PC-3 (cell line): Measurements from ENCODE around the gene NRAP. TPM values are rescaled to one million over a fixed set of nuclear protein-coding genes. Genes with fewer than 3 reads are reported as not detected.

Source experiments
- ATAC-seq: fragments of 200-7000 bp; cut with Tn5 transposase; 2 replicates; pipeline ENCODE4 v1.9.1; 2020; ENCODE audit warnings: mild to moderate bottlenecking, moderate library complexity
- BruUV-seq: library from RNA; stranded (reverse); fragments of 400-500 nt; replicated peaks from 2 replicates; lab custom pipeline; 2021; lab: Mats Ljungman, UMichigan
- CTCF ChIA-PET: fragments of 300-600 bp; sonication (Branson Sonifier 250); formaldehyde crosslinking; loops from one replicate; lab custom pipeline; 2022; ENCODE audit warnings: antibody characterized with exemption; lab: Charles Lee
- POLR2A ChIA-PET: fragments of 300-600 bp; sonication (Branson Sonifier 250); formaldehyde crosslinking; loops from one replicate; lab custom pipeline; 2022; ENCODE audit warnings: antibody characterized with exemption; ENCODE audit not compliant: unreplicated experiment; lab: Charles Lee
- DNase-seq: peaks from one replicate; pipeline ENCODE4 v3.0.0-alpha.2; 2015
- H2AFZ ChIP-seq: fragments of 300-600 bp; sonication (generic); 2 replicates; pipeline ENCODE4 v1.6.0; 2016; ENCODE audit warnings: antibody characterized with exemption, low read length
- H3F3A ChIP-seq: fragments of 300-600 bp; sonication (generic); one replicate; pipeline ENCODE4 v1.6.0; 2017; ENCODE audit warnings: antibody characterized with exemption, low read length, control low read depth, mild to moderate bottlenecking; ENCODE audit not compliant: unreplicated experiment
- H3K27ac ChIP-seq: fragments of 300-600 bp; sonication (generic); 2 replicates; pipeline ENCODE4 v1.5.1; 2016; ENCODE audit warnings: mild to moderate bottlenecking, low read length
- H3K27me3 ChIP-seq: fragments of 300-600 bp; sonication (generic); 2 replicates; pipeline ENCODE4 v1.6.1; 2016; ENCODE audit warnings: low read length, mixed read lengths
- H3K36me3 ChIP-seq: fragments of 300-600 bp; sonication (generic); 2 replicates; pipeline ENCODE4 v1.6.1; 2016; ENCODE audit warnings: low read depth, mixed run types, low read length, mixed read lengths
- H3K4me1 ChIP-seq: fragments of 300-600 bp; sonication (generic); 2 replicates; pipeline ENCODE4 v1.5.1; 2016; ENCODE audit warnings: low read length; ENCODE audit not compliant: insufficient read depth
- H3K4me2 ChIP-seq: fragments of 300-600 bp; sonication (generic); 2 replicates; pipeline ENCODE4 v1.6.0; 2016; ENCODE audit warnings: low read length
- H3K4me3 ChIP-seq: fragments of 300-600 bp; sonication (generic); 2 replicates; pipeline ENCODE4 v1.5.1; 2016; ENCODE audit warnings: mild to moderate bottlenecking, low read length, mixed read lengths
- H3K79me2 ChIP-seq: fragments of 300-600 bp; sonication (generic); 2 replicates; pipeline ENCODE4 v1.6.1; 2017; ENCODE audit warnings: low read length, mixed read lengths
- H3K9ac ChIP-seq: fragments of 300-600 bp; sonication (generic); 2 replicates; pipeline ENCODE4 v1.6.0; 2016; ENCODE audit warnings: mild to moderate bottlenecking, low read length
- H3K9me2 ChIP-seq: fragments of 300-600 bp; sonication (generic); replicated peaks from 2 replicates; pipeline ENCODE4 v1.6.1; 2016; ENCODE audit warnings: mixed run types, low read length, mixed read lengths
- H3K9me3 ChIP-seq: fragments of 300-600 bp; sonication (generic); 2 replicates; pipeline ENCODE4 v1.6.1; 2016; ENCODE audit warnings: low read length, mixed read lengths
- H4K20me1 ChIP-seq: fragments of 300-600 bp; sonication (generic); 2 replicates; pipeline ENCODE4 v1.6.1; 2016; ENCODE audit warnings: low read length, mixed read lengths
- CTCF ChIP-seq: fragments of 300-600 bp; sonication (generic); conservative IDR thresholded peaks from 2 replicates; pipeline ENCODE4 v1.5.1; 2017; ENCODE audit warnings: antibody characterized with exemption, low read depth, mild to moderate bottlenecking, low read length
- EZH2 ChIP-seq: fragments of 300-600 bp; sonication (generic); IDR thresholded peaks from one replicate; pipeline ENCODE4 v1.6.1; 2017; ENCODE audit warnings: antibody characterized with exemption, mild to moderate bottlenecking, low read length; ENCODE audit not compliant: unreplicated experiment
- EZH2phosphoT487 ChIP-seq: fragments of 300-600 bp; sonication (generic); IDR thresholded peaks from 2 replicates; pipeline ENCODE4 v1.6.1; 2018; ENCODE audit warnings: mild to moderate bottlenecking, antibody characterized with exemption, low read length, borderline replicate concordance
- intact Hi-C: fragments of 100-400 bp; cut with micrococcal nuclease; formaldehyde crosslinking; loops from 2 replicates; pipeline ENCODE4 v1.9.0; 2023
- total RNA-seq: library from RNA; depleted of rRNA; stranded (reverse); fragments of >200 nt; gene quantifications from 2 replicates; pipeline ENCODE4 v1.2.3, GENCODE V29; 2014

The NRAP gene
- total RNA-seq, 1 experiment from 2014 or later = not detected

GRCh38 chr10:113639966-113640365 lies 23.9 kb downstream of the NRAP start:
- Histone ChIP-seq H3K27me3 (peaks cover 39% of the 10 kb centered on the region), H4K20me1 (no peaks in the 10 kb centered on the region), H2AFZ (no peak overlapping the region), H3K4me2 (no peak overlapping the region), H3K9me3 (no peaks in the 10 kb centered on the region), H3K36me3 (no peaks in the 10 kb centered on the region), H3K9ac (no peak overlapping the region), H3K79me2 (no peaks in the 10 kb centered on the region), H3F3A (no peaks in the 10 kb centered on the region), H3K27ac (no peak overlapping the region), H3K9me2 (no peaks in the 10 kb centered on the region), H3K4me3 (no peak overlapping the region), H3K4me1 (peaks cover 9% of the 10 kb centered on the region)
- ChIA-PET POLR2A (no interaction called here), CTCF (no interaction called here)
- TF ChIP-seq CTCF = no peak
- TF ChIP-seq EZH2 = no peak
- TF ChIP-seq EZH2phosphoT487 = no peak
- ATAC-seq = no peak
- intact Hi-C loops = no loop called here
- BruUV-seq = no TSS peak
- no peak for DNase-seq

- POLR2A ChIA-PET = no interaction called here
- intact Hi-C loops = no loop called here
- Histone ChIP-seq H3K27me3 (peaks cover 21% of the 10 kb centered on the region), H3K9me3 (no peaks in the 10 kb centered on the region), H3K9me2 (no peaks in the 10 kb centered on the region), H3K4me3 (no peak overlapping the region), H3K79me2 (no peaks in the 10 kb centered on the region), H4K20me1 (no peaks in the 10 kb centered on the region), H2AFZ (no peak overlapping the region), H3K36me3 (no peaks in the 10 kb centered on the region), H3K27ac (no peak overlapping the region), H3K9ac (no peak overlapping the region), H3K4me1 (no peaks in the 10 kb centered on the region), H3K4me2 (no peak overlapping the region), H3F3A (no peaks in the 10 kb centered on the region)
- no TSS peak for BruUV-seq
- TF ChIP-seq EZH2phosphoT487 = no peak
- TF ChIP-seq CTCF = no peak
- TF ChIP-seq EZH2 = no peak
- ATAC-seq (no peak), DNase-seq (no peak)
- CTCF ChIA-PET = no interaction called here
These were observed 32.0 kb downstream of the NRAP start for GRCh38 chr10:113631684-113632367.

GRCh38 chr10:113630929-113631533 lies 32.8 kb downstream of the NRAP start:
- Histone ChIP-seq H3K9me2 (no peaks in the 10 kb centered on the region), H3K4me1 (no peaks in the 10 kb centered on the region), H4K20me1 (no peaks in the 10 kb centered on the region), H3K4me2 (no peak overlapping the region), H3K79me2 (no peaks in the 10 kb centered on the region), H3K27ac (no peak overlapping the region), H2AFZ (no peak overlapping the region), H3K9ac (no peak overlapping the region), H3K36me3 (no peaks in the 10 kb centered on the region), H3K4me3 (no peak overlapping the region), H3K27me3 (peaks cover 29% of the 10 kb centered on the region), H3K9me3 (no peaks in the 10 kb centered on the region), H3F3A (no peaks in the 10 kb centered on the region)
- POLR2A ChIA-PET = no interaction called here
- intact Hi-C loops = no loop called here
- no TSS peak for BruUV-seq
- no peak for DNase-seq
- CTCF ChIA-PET = no interaction called here
- TF ChIP-seq EZH2 (no peak), EZH2phosphoT487 (no peak), CTCF (no peak)
- no peak for ATAC-seq
